HCEC 1CT (cell line): ENCODE measurements around the gene IFI44.

Experiments used
- DNase-seq: peaks from one replicate; pipeline ENCODE4 v3.0.0-alpha.2; 2017

Gene IFI44

DNA sequence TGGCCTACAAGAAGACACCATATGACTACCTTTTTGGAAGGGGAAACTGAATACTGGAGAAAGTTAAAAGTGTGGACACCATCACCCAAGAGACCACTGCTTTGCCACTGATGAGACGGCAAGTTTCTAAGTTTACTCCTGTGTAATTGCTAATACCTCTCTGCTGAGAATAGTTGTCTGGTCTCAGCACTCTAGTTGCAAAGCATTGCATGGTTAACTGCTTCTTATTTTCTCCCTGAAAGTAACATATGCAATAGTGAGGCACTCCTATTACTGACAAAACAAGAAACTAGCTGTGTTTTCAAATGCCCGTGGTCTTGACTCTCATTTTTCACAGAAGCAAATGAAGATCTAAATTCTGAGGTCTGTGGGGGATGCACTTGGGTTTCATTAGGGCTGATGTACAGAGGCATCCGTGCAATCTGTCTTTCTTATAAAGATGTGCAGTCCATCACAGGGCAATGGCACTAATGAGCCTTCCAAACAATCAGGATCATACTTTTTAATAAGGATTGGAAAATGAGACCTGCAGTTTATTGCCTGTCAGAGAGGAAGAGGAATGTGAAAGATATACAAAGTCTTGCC lies 62.9 kb downstream of the IFI44 start:
- no peak for DNase-seq

DNA sequence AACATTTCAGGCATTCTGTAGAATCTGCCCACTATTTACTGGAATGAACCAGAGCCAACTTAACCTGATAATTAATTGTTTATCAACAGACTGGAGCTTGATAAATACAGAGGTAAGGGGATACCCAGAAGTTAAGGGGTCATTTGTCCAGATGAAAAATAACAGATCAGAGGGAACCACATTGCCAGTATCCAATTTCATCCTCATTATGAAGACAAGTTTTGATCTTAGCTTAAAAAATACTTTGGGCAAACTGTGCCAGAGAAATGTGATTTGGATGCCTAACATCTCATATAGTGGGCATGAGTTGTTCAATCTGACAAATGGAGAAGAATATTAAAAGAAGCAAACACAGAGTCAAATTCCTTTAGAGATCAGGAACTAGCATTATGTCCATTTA lies 63.7 kb downstream of the IFI44 start:
- DNase-seq = no peak
